A549 (cell line): ENCODE data around the gene WHRN. TPM values are rescaled to one million over a fixed set of nuclear protein-coding genes. Genes with fewer than 3 reads are reported as not detected.
A peak's percentile ranks its signal among the peaks of the same experiment; 100 is the strongest.

Experiments used
- ATAC-seq, 2 experiments: fragments of 200-7000 bp in 1 of 2; fragments of >200 bp in 1 of 2; cut with Nextera tagmentation in 1 of 2; cut with Tn5 transposase in 1 of 2; 3 replicates each; pipeline versions ENCODE4 v1.8.0 to v1.9.1; 2018 to 2020; ENCODE audit warnings: mild to moderate bottlenecking in 1 of 2, moderate library complexity in 1 of 2
- CTCF ChIA-PET: fragments of 300-600 bp; sonication (Branson Sonifier 250); formaldehyde crosslinking; extraction: SDS; loops from one replicate; lab custom pipeline; 2021; ENCODE audit warnings: antibody characterized with exemption, inconsistent platforms; lab: Yijun Ruan, JAX
- POLR2A ChIA-PET: fragments of 350-600 bp; formaldehyde crosslinking; extraction: SDS; loops from one replicate; lab custom pipeline; 2021; ENCODE audit warnings: antibody characterized with exemption, inconsistent platforms; lab: Yijun Ruan, JAX
- DNase-seq, 2 experiments: peaks; one replicate each; pipeline versions ENCODE4 v3.0.0 to v3.0.0-alpha.2; 2011 to 2016; ENCODE audit warnings: low read depth in 1 of 2, low spot score in 1 of 2
- FAIRE-seq: peaks from 2 replicates; lab custom pipeline; 2011; peaks lifted over from hg19 to GRCh38; lab: Jason Lieb, UNC
- H3K27ac ChIP-seq, 2 experiments: fragments of >200 bp; sonication (Bioruptor Twin); formaldehyde crosslinking; 3 replicates each; pipeline ENCODE4 v1.5.1; 2016 to 2017
- H3K4me1 ChIP-seq: fragments of >200 bp; sonication (Bioruptor Twin); formaldehyde crosslinking; 3 replicates; pipeline ENCODE4 v1.6.1; 2016
- H3K4me2 ChIP-seq: fragments of >200 bp; sonication (Bioruptor Twin); formaldehyde crosslinking; 3 replicates; pipeline ENCODE4 v1.6.1; 2016
- H3K4me3 ChIP-seq: fragments of >200 bp; sonication (Bioruptor Twin); formaldehyde crosslinking; 3 replicates; pipeline ENCODE4 v1.5.1; 2016
- H3K9me3 ChIP-seq: fragments of >200 bp; sonication (Bioruptor Twin); formaldehyde crosslinking; 3 replicates; pipeline ENCODE4 v1.6.1; 2016
- BHLHE40 ChIP-seq: IDR thresholded peaks from 2 replicates; pipeline ENCODE4 v1.6.1; 2012; ENCODE audit warnings: low read depth, low read length, inconsistent platforms
- CEBPB ChIP-seq, 2 experiments: fragments of >200 bp in 1 of 2; sonication (Bioruptor Twin) in 1 of 2; formaldehyde crosslinking in 1 of 2; IDR thresholded peaks; 2 replicates each; pipeline ENCODE4 v1.6.1; 2012 to 2016
- EHF ChIP-seq: fragments of 250-450 bp; sonication (Bioruptor Pico); IDR thresholded peaks from 2 replicates; pipeline ENCODE4 v1.5.0; 2020; ENCODE audit warnings: mild to moderate bottlenecking
- ELK1 ChIP-seq: fragments of 150-350 bp; IDR thresholded peaks from 2 replicates; pipeline ENCODE4 v1.6.1; 2014; ENCODE audit warnings: low read depth, mild to moderate bottlenecking, low read length
- ESRRA ChIP-seq: fragments of 150-350 bp; IDR thresholded peaks from 2 replicates; pipeline ENCODE4 v1.6.1; 2014; ENCODE audit warnings: mild to moderate bottlenecking, low read length, borderline replicate concordance
- FOSL2 ChIP-seq, 2 experiments: fragments of 450-650 bp in 1 of 2; fragments of >200 bp in 1 of 2; sonication (Bioruptor Twin) in 1 of 2; formaldehyde crosslinking; IDR thresholded peaks; 2 replicates each; pipeline versions ENCODE4 v1.5.0 to v1.6.1; 2016 to 2020; ENCODE audit warnings: mild to moderate bottlenecking in 1 of 2, moderate library complexity in 1 of 2
- FOXS1 ChIP-seq: fragments of 250-450 bp; sonication (Bioruptor Pico); IDR thresholded peaks from 2 replicates; pipeline ENCODE4 v1.5.0; 2020; ENCODE audit warnings: mild to moderate bottlenecking, moderate library complexity
- HMGXB4 ChIP-seq: fragments of 250-450 bp; sonication (Bioruptor Pico); IDR thresholded peaks from 2 replicates; pipeline ENCODE4 v1.5.0; 2021; ENCODE audit warnings: mild to moderate bottlenecking, moderate library complexity, borderline replicate concordance
- HOXA7 ChIP-seq: fragments of 250-450 bp; sonication (Bioruptor Pico); IDR thresholded peaks from 2 replicates; pipeline ENCODE4 v1.5.0; 2020; ENCODE audit warnings: mild to moderate bottlenecking, moderate library complexity
- HOXB13 ChIP-seq: fragments of 250-450 bp; sonication (Bioruptor Pico); IDR thresholded peaks from 2 replicates; pipeline ENCODE4 v1.5.0; 2020; ENCODE audit warnings: low read depth, mild to moderate bottlenecking, moderate library complexity
- HOXB5 ChIP-seq: fragments of 250-450 bp; sonication (Bioruptor Pico); IDR thresholded peaks from 2 replicates; pipeline ENCODE4 v1.5.0; 2020; ENCODE audit warnings: mild to moderate bottlenecking, moderate library complexity
- MAFK ChIP-seq: fragments of 450-650 bp; IDR thresholded peaks from 2 replicates; pipeline ENCODE4 v1.6.1; 2014; ENCODE audit not compliant: partially characterized antibody
- MAZ ChIP-seq: fragments of 150-350 bp; IDR thresholded peaks from 2 replicates; pipeline ENCODE4 v1.6.1; 2014; ENCODE audit warnings: antibody characterized with exemption, low read depth, low read length, borderline replicate concordance
- MYC ChIP-seq: IDR thresholded peaks from 2 replicates; pipeline ENCODE4 v1.6.1; 2012; ENCODE audit warnings: mild to moderate bottlenecking, inconsistent platforms, low read length, improper control_type of control experiment, borderline replicate concordance
- NPAS2 ChIP-seq: fragments of 250-450 bp; sonication (Bioruptor Pico); IDR thresholded peaks from 2 replicates; pipeline ENCODE4 v1.8.0; 2022; ENCODE audit warnings: mild to moderate bottlenecking, moderate library complexity, borderline replicate concordance
- PBX3 ChIP-seq: IDR thresholded peaks from 2 replicates; pipeline ENCODE4 v1.6.1; 2012
- PHF8 ChIP-seq: fragments of 200-600 bp; sonication (generic); IDR thresholded peaks from 2 replicates; pipeline ENCODE4 v1.6.1; 2016; ENCODE audit warnings: low read depth, mild to moderate bottlenecking, antibody characterized with exemption, moderate library complexity, borderline replicate concordance
- REST ChIP-seq: fragments of 200-600 bp; sonication (generic); IDR thresholded peaks from 2 replicates; pipeline ENCODE4 v1.6.1; 2016; ENCODE audit warnings: antibody characterized with exemption, mild to moderate bottlenecking, moderate library complexity
- TP53 ChIP-seq: fragments of 250-450 bp; sonication (Bioruptor Pico); IDR thresholded peaks from 2 replicates; pipeline ENCODE4 v1.5.0; 2021; ENCODE audit warnings: mild to moderate bottlenecking, moderate library complexity
- WGBS: methylation state at CpG from one replicate; pipeline ENCODE4 v1.1.6; 2017; ENCODE audit errors: missing lambda C conversion rate; 5-methylcytosine and 5-hydroxymethylcytosine counted together
- polyA plus RNA-seq, 4 experiments: library from polyadenylated mRNA; depleted of rRNA in 3 of 4; stranded (reverse); fragments of >200 nt; fragmentation: RNase III in 1 of 4; extraction: RNeasy Plus Mini Kit Qiagen cat#74134 plus additional on column Dnase treatment in 1 of 4; gene quantifications; 2 replicates in 3 of 4; 3 replicates in 1 of 4; pipeline ENCODE4 v1.2.3, GENCODE V29; 2011 to 2017

WHRN gene
- polyA plus RNA-seq, 2 of the 4 experiments (the other 2 are of a cell fraction) = 1.2 to 3.2 TPM

- TF ChIP-seq HOXA7 (CRISPR knock-in tag) (no peak), BHLHE40 (no peak), HMGXB4 (CRISPR knock-in tag) (no peak), ELK1 (no peak), NPAS2 (CRISPR knock-in tag) (no peak), PBX3 (no peak), CEBPB (IDR thresholded peaks at IDR 0.05) (no peak), HOXB5 (CRISPR knock-in tag) (no peak), HOXB13 (no peak), PHF8 (no peak), TP53 (CRISPR knock-in tag) (no peak), EHF (CRISPR knock-in tag) (no peak), MYC (no peak)
- ChIA-PET CTCF (interaction anchor here (0.6 to 11.9 kb wide), 26 partner anchors 9 to 1188 kb away, joined by 3 to 160 read pairs (median 14); partner anchors contain the start of genes AKNA and TEX48), POLR2A (interaction anchor here (0.6 kb wide), 1 partner anchor 973 kb away, joined by 3 read pairs; no protein-coding TSS in a partner anchor)
- FAIRE-seq (no peak), ATAC-seq (no peak), DNase-seq (no peak)
- H3K4me3 ChIP-seq = no peak overlapping the region
- H3K9me3 ChIP-seq = no peaks in the 10 kb centered on the region
- H3K4me1 ChIP-seq = no peaks in the 10 kb centered on the region
- WGBS = 83% methylated on average over 2 of the region's 2 CpGs
- H3K27ac ChIP-seq = peak overlapping the region in 1 of 2 experiments; percentile 37; a peak in 1 of 6 replicates
- no peak overlapping the region for H3K4me2 ChIP-seq
These were observed 100.7 kb downstream of the WHRN start for GRCh38 chr9:114404531-114404930.

- CTCF ChIA-PET = interaction anchor here (0.6 to 11.9 kb wide), 15 partner anchors 13 to 610 kb away, joined by 3 to 160 read pairs (median 5); no protein-coding TSS in a partner anchor
- no peaks in the 10 kb centered on the region for H3K4me1 ChIP-seq
- DNase-seq (no peak), ATAC-seq (no peak), FAIRE-seq (no peak)
- TF ChIP-seq PHF8 (no peak), FOSL2 (IDR thresholded peaks at IDR 0.05) (no peak), FOSL2 (CRISPR knock-in tag; IDR thresholded peaks at IDR 0.05) (no peak), MAZ (no peak), FOXS1 (CRISPR knock-in tag) (no peak), HMGXB4 (CRISPR knock-in tag) (no peak), MAFK (no peak), ESRRA (no peak), REST (no peak)
- POLR2A ChIA-PET = no interaction called here
- 78% methylated on average over 16 of the region's 16 CpGs for WGBS
- no peak overlapping the region for H3K27ac ChIP-seq
- no peaks in the 10 kb centered on the region for H3K9me3 ChIP-seq
- no peak overlapping the region for H3K4me2 ChIP-seq
- no peak overlapping the region for H3K4me3 ChIP-seq
These were observed 102.0 kb downstream of the WHRN start for GRCh38 chr9:114403153-114403756.
